H54 (cell line): ENCODE data around the gene GADL1.

ENCODE experiments used
- DNase-seq: peaks from one replicate; pipeline ENCODE4 v3.0.0; 2011; ENCODE audit warnings: low spot score, mixed read lengths; ENCODE audit not compliant: insufficient read length
- FAIRE-seq: peaks from 3 replicates; lab custom pipeline; 2011; peaks lifted over from hg19 to GRCh38; lab: Jason Lieb, UNC
- POLR2A ChIP-seq: IDR thresholded peaks from 2 replicates; pipeline ENCODE4 v1.6.1; 2011; ENCODE audit warnings: low read depth, mild to moderate bottlenecking, low read length

Gene GADL1

GRCh38 chr3:30894521-30895251 lies at the start of gene GADL1:
Gene GADL1 (minus strand): TSS chr3:30894661. CDS start chr3:30894614, 47 bp downstream.
- DNase-seq (no peak), FAIRE-seq (no peak)
- no peak for TF ChIP-seq POLR2A

- no peak for TF ChIP-seq POLR2A
- DNase-seq (no peak), FAIRE-seq (no peak)
These were observed 49.7 kb upstream of the GADL1 start for GRCh38 chr3:30944124-30944523.

GRCh38 chr3:30943206-30943605 lies 48.7 kb upstream of the GADL1 start:
- TF ChIP-seq POLR2A = no peak
- no peak for FAIRE-seq
- no peak for DNase-seq

GRCh38 chr3:30941342-30941741 lies 46.9 kb upstream of the GADL1 start:
- TF ChIP-seq POLR2A = no peak
- DNase-seq = no peak
- FAIRE-seq = no peak

GRCh38 chr3:30940740-30941139 lies 46.3 kb upstream of the GADL1 start:
- no peak for DNase-seq
- FAIRE-seq = no peak
- no peak for TF ChIP-seq POLR2A

GRCh38 chr3:30934208-30934550 lies 39.7 kb upstream of the GADL1 start:
- no peak for DNase-seq
- FAIRE-seq = no peak
- TF ChIP-seq POLR2A = no peak

- no peak for TF ChIP-seq POLR2A
- FAIRE-seq = no peak
- no peak for DNase-seq
These were observed 39.2 kb upstream of the GADL1 start for GRCh38 chr3:30933478-30934207.

- no peak for TF ChIP-seq POLR2A
- DNase-seq = no peak
- FAIRE-seq = no peak
These were observed 38.1 kb upstream of the GADL1 start for GRCh38 chr3:30932513-30933098.

GRCh38 chr3:30924763-30925162 lies 30.3 kb upstream of the GADL1 start:
- DNase-seq = no peak
- no peak for FAIRE-seq
- TF ChIP-seq POLR2A = no peak

- no peak for TF ChIP-seq POLR2A
- no peak for DNase-seq
- FAIRE-seq = no peak
These were observed 25.1 kb upstream of the GADL1 start for GRCh38 chr3:30919564-30919963.

- no peak for TF ChIP-seq POLR2A
- FAIRE-seq (no peak), DNase-seq (no peak)
These were observed 24.3 kb upstream of the GADL1 start for GRCh38 chr3:30918761-30919160.

GRCh38 chr3:30915782-30916181 lies 21.3 kb upstream of the GADL1 start:
- FAIRE-seq = no peak
- TF ChIP-seq POLR2A = no peak

GRCh38 chr3:30914696-30915095 lies 20.2 kb upstream of the GADL1 start:
- no peak for DNase-seq

More at GRCh38 chr3:30915782-30916181, 21.3 kb upstream of the GADL1 start:
- no peak for DNase-seq

GRCh38 chr3:30913176-30913575 lies 18.7 kb upstream of the GADL1 start:
- FAIRE-seq = no peak
- no peak for DNase-seq
- no peak for TF ChIP-seq POLR2A

More at GRCh38 chr3:30914696-30915095, 20.2 kb upstream of the GADL1 start:
- TF ChIP-seq POLR2A = no peak
- FAIRE-seq = no peak
